Chondrocyte (in vitro differentiated cells): Measurements from ENCODE around the gene TFEB. TPM values are rescaled to one million over a fixed set of nuclear protein-coding genes. Genes with fewer than 3 reads are reported as not detected.

Source experiments
- DNase-seq: peaks from one replicate; pipeline ENCODE4 v3.0.0; 2021; ENCODE audit warnings: mixed read lengths, low spot score
- H3K27ac Mint-ChIP-seq: one replicate; pipeline ENCODE4 v1.8.0; 2021; ENCODE audit warnings: mild to moderate bottlenecking, moderate library complexity, mixed read lengths; ENCODE audit not compliant: unreplicated experiment
- H3K27me3 Mint-ChIP-seq: 2 replicates; pipeline ENCODE4 v1.8.0; 2021; ENCODE audit warnings: low read depth, mixed read lengths
- H3K36me3 Mint-ChIP-seq: 2 replicates; pipeline ENCODE4 v1.8.0; 2021; ENCODE audit warnings: low read depth, mixed read lengths
- H3K4me1 Mint-ChIP-seq: 2 replicates; pipeline ENCODE4 v1.8.0; 2021; ENCODE audit warnings: low read depth, mild to moderate bottlenecking, mixed read lengths
- H3K4me3 Mint-ChIP-seq: one replicate; pipeline ENCODE4 v1.8.0; 2021; ENCODE audit warnings: mild to moderate bottlenecking, moderate library complexity, mixed read lengths; ENCODE audit not compliant: unreplicated experiment
- H3K9me3 Mint-ChIP-seq: 2 replicates; pipeline ENCODE4 v1.8.0; 2021; ENCODE audit warnings: low read depth, mixed read lengths
- CTCF ChIP-seq: fragments of 200-600 bp; sonication (generic); IDR thresholded peaks from 2 replicates; pipeline ENCODE4 v1.5.0; 2021; ENCODE audit warnings: antibody characterized with exemption, mild to moderate bottlenecking, moderate library complexity
- total RNA-seq: library from RNA; stranded (reverse); gene quantifications from 3 replicates; pipeline ENCODE4 v1.2.1, GENCODE V29; 2021

The TFEB gene
- total RNA-seq, 1 donor from 2014 or later = 11.6 TPM

GRCh38 chr6:41733360-41733706 lies 2.1 kb downstream of the TFEB start:
- peak; percentile 46 for DNase-seq
- Mint-ChIP-seq H3K9me3 (no peaks in the 10 kb centered on the region), H3K4me3 (peak overlapping the region; percentile 84), H3K36me3 (no peaks in the 10 kb centered on the region), H3K27ac (peak overlapping the region; percentile 91), H3K27me3 (no peaks in the 10 kb centered on the region), H3K4me1 (peaks cover 30% of the 10 kb centered on the region)
- no peak for TF ChIP-seq CTCF

GRCh38 chr6:41732591-41733359 lies 2.6 kb downstream of the TFEB start:
- no peak for TF ChIP-seq CTCF
- H3K36me3 Mint-ChIP-seq = no peaks in the 10 kb centered on the region
- H3K27ac Mint-ChIP-seq = peak overlapping the region; percentile 46
- peak overlapping the region; percentile 84 for H3K4me3 Mint-ChIP-seq
- H3K4me1 Mint-ChIP-seq = peaks cover 30% of the 10 kb centered on the region
- peak; percentile 41 for DNase-seq
- no peaks in the 10 kb centered on the region for H3K27me3 Mint-ChIP-seq
- no peaks in the 10 kb centered on the region for H3K9me3 Mint-ChIP-seq

GRCh38 chr6:41732149-41732548 lies 3.3 kb downstream of the TFEB start:
- no peaks in the 10 kb centered on the region for H3K27me3 Mint-ChIP-seq
- no peak for TF ChIP-seq CTCF
- DNase-seq = no peak
- peaks cover 30% of the 10 kb centered on the region for H3K4me1 Mint-ChIP-seq
- H3K4me3 Mint-ChIP-seq = no peak overlapping the region
- peak overlapping the region; percentile 46 for H3K27ac Mint-ChIP-seq
- no peaks in the 10 kb centered on the region for H3K36me3 Mint-ChIP-seq
- no peaks in the 10 kb centered on the region for H3K9me3 Mint-ChIP-seq

- Mint-ChIP-seq H3K4me3 (no peak overlapping the region), H3K4me1 (peaks cover 30% of the 10 kb centered on the region), H3K27ac (no peak overlapping the region), H3K9me3 (no peaks in the 10 kb centered on the region), H3K36me3 (no peaks in the 10 kb centered on the region), H3K27me3 (no peaks in the 10 kb centered on the region)
- peak; percentile 19 for DNase-seq
- no peak for TF ChIP-seq CTCF
These were observed 3.8 kb downstream of the TFEB start for GRCh38 chr6:41731561-41732086.

GRCh38 chr6:41730531-41731436 lies 4.6 kb downstream of the TFEB start:
- TF ChIP-seq CTCF = no peak
- no peaks in the 10 kb centered on the region for H3K36me3 Mint-ChIP-seq
- H3K27ac Mint-ChIP-seq = no peak overlapping the region
- H3K4me1 Mint-ChIP-seq = peaks cover 25% of the 10 kb centered on the region
- H3K27me3 Mint-ChIP-seq = no peaks in the 10 kb centered on the region
- peak; percentile 78 for DNase-seq
- H3K9me3 Mint-ChIP-seq = no peaks in the 10 kb centered on the region
- H3K4me3 Mint-ChIP-seq = no peak overlapping the region
